ENCODE measurements around the gene GUK1.

DNA sequence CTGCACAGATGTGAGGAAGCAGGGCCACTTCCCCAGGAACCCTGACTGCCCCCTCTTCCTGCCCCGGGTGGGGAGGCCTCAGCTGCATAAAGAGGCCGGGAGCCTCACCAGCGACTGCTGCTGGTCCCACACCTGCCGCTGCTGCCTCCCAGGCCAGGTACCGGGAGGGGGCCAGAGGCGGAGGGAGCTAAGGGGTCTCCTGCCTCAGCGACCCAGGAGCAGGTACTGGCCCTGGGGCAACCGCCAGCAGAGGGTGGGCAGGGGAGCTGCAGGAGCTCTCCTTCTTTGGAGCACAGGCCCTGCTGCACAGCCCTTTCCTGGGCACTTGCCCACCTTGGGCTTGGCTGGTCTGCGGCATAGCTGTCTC lies 16.4 kb downstream of the GUK1 start:
- TF ChIP-seq RFX5 (IDR thresholded peaks at IDR 0.05; ENCODE audit: low read depth, low read length) (no peak), NFE2L2 (IDR thresholded peaks at IDR 0.05; ENCODE audit: low read depth, low read length) (no peak), RAD21 (IDR thresholded peaks at IDR 0.05; ENCODE audit: low read length) (no peak), SMC3 (IDR thresholded peaks at IDR 0.05; ENCODE audit: low read depth, low read length) (no peak)
- TF ChIP-seq, protein P1, sequence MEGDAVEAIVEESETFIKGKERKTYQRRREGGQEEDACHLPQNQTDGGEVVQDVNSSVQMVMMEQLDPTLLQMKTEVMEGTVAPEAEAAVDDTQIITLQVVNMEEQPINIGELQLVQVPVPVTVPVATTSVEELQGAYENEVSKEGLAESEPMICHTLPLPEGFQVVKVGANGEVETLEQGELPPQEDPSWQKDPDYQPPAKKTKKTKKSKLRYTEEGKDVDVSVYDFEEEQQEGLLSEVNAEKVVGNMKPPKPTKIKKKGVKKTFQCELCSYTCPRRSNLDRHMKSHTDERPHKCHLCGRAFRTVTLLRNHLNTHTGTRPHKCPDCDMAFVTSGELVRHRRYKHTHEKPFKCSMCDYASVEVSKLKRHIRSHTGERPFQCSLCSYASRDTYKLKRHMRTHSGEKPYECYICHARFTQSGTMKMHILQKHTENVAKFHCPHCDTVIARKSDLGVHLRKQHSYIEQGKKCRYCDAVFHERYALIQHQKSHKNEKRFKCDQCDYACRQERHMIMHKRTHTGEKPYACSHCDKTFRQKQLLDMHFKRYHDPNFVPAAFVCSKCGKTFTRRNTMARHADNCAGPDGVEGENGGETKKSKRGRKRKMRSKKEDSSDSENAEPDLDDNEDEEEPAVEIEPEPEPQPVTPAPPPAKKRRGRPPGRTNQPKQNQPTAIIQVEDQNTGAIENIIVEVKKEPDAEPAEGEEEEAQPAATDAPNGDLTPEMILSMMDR (conservative IDR thresholded peaks at IDR 0.05; ENCODE audit: low read depth, low read length) = no peak
